HepG2 (cell line): ENCODE measurements around the gene DMBT1.

Experiments used
- NPAS2 ChIP-seq: sonication (generic); formaldehyde crosslinking; IDR thresholded peaks from 2 replicates; pipeline ENCODE4 v1.8.0; 2022; ENCODE audit warnings: mild to moderate bottlenecking, missing genetic modification reagents, borderline replicate concordance
- TF ChIP-seq, protein P1 (sequence below): sonication (generic); formaldehyde crosslinking; IDR thresholded peaks from 2 replicates; pipeline ENCODE4 v1.5.0; 2020; ENCODE audit warnings: mild to moderate bottlenecking, missing genetic modification reagents, moderate library complexity

DNA sequence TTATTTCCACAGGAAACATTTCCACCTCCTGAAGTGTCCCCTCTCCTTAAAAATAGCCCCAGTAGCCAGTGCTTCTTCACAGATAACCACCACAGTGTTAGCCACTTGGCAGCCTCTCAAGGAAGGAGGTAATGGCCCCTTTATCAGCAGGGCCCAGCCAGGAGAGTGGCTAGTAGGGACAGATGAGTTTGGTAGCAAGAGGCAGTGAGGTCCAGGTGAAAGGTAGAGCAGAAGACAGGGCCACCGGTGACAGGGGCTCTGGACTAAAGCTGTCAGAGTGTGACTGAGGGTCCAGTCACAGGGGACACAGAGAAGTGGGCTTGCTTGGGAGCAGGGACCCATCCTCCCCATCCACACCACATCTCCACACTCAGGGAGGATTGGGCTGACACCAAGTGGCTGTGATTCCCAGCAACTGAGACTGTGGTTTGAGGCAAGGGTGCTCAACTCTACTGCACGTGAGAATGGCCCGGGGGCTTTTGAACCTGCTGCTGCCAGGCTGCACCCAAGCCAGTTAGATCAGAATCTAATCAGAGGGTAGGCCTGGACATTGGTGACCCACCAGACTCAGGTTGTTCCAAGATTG, 86.9 kb downstream of the DMBT1 start:
- TF ChIP-seq, protein P1, sequence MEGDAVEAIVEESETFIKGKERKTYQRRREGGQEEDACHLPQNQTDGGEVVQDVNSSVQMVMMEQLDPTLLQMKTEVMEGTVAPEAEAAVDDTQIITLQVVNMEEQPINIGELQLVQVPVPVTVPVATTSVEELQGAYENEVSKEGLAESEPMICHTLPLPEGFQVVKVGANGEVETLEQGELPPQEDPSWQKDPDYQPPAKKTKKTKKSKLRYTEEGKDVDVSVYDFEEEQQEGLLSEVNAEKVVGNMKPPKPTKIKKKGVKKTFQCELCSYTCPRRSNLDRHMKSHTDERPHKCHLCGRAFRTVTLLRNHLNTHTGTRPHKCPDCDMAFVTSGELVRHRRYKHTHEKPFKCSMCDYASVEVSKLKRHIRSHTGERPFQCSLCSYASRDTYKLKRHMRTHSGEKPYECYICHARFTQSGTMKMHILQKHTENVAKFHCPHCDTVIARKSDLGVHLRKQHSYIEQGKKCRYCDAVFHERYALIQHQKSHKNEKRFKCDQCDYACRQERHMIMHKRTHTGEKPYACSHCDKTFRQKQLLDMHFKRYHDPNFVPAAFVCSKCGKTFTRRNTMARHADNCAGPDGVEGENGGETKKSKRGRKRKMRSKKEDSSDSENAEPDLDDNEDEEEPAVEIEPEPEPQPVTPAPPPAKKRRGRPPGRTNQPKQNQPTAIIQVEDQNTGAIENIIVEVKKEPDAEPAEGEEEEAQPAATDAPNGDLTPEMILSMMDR = no peak
- no peak for TF ChIP-seq NPAS2 (CRISPR knock-in tag)
